Measurements from ENCODE around the gene KYAT1. TPM values are rescaled to one million over a fixed set of nuclear protein-coding genes. Genes with fewer than 3 reads are reported as not detected.

The KYAT1 gene
- total RNA-seq, 4 donors from 2014 or later: 4.7 to 7.4 (median 5.8) TPM

- Histone ChIP-seq H3K4me1 (peaks cover 39 to 43% of the 10 kb centered on the region in 2 donors), H3K36me3 (no peaks in the 10 kb centered on the region), H3K4me3 (no peak overlapping the region), H3K27ac (peak overlapping the region in 3 of 4 donors; percentile 9 to 85 (median 83)), H3K27me3 (no peaks in the 10 kb centered on the region), H3K9me3 (no peaks in the 10 kb centered on the region)
- TF ChIP-seq, protein P1, sequence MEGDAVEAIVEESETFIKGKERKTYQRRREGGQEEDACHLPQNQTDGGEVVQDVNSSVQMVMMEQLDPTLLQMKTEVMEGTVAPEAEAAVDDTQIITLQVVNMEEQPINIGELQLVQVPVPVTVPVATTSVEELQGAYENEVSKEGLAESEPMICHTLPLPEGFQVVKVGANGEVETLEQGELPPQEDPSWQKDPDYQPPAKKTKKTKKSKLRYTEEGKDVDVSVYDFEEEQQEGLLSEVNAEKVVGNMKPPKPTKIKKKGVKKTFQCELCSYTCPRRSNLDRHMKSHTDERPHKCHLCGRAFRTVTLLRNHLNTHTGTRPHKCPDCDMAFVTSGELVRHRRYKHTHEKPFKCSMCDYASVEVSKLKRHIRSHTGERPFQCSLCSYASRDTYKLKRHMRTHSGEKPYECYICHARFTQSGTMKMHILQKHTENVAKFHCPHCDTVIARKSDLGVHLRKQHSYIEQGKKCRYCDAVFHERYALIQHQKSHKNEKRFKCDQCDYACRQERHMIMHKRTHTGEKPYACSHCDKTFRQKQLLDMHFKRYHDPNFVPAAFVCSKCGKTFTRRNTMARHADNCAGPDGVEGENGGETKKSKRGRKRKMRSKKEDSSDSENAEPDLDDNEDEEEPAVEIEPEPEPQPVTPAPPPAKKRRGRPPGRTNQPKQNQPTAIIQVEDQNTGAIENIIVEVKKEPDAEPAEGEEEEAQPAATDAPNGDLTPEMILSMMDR (IDR thresholded peaks at IDR 0.05 in 4 of 5, conservative IDR thresholded peaks at IDR 0.05 in 1 of 5): no peak
- no peak for TF ChIP-seq POLR2A (IDR thresholded peaks at IDR 0.05)
- intact Hi-C loops (cut with DNase I; ENCODE audit: low total_unique reads) (no loop called here), in situ Hi-C loops (cut with MboI; ENCODE audit: low sequenced_read_pairs in 4 of 4) (no loop called here)
- ATAC-seq (no peak), DNase-seq (no peak)
These were observed 41.7 kb upstream of the KYAT1 start for GRCh38 chr9:128923493-128923883.

- Histone ChIP-seq H3K27me3 (no peaks in the 10 kb centered on the region), H3K27ac (peak overlapping the region; percentile 81 to 85 (median 83)), H3K4me3 (peak overlapping the region; percentile 42 to 63 (median 54)), H3K36me3 (peaks cover 0 to 5% of the 10 kb centered on the region in 2 donors), H3K4me1 (peaks cover 44 to 47% of the 10 kb centered on the region in 2 donors), H3K9me3 (no peaks in the 10 kb centered on the region)
- ATAC-seq (peak; percentile 11 to 39), DNase-seq (peak; percentile 30 to 37)
- TF ChIP-seq POLR2A (IDR thresholded peaks at IDR 0.05): no peak
- TF ChIP-seq, protein P1 (IDR thresholded peaks at IDR 0.05 in 4 of 5, conservative IDR thresholded peaks at IDR 0.05 in 1 of 5): peak in 1 of 5 experiments; percentile 17
- in situ Hi-C loops (cut with MboI; ENCODE audit: low sequenced_read_pairs in 4 of 4) (no loop called here), intact Hi-C loops (cut with DNase I; ENCODE audit: low total_unique reads) (no loop called here)
These were observed 40.4 kb upstream of the KYAT1 start for GRCh38 chr9:128921881-128922763.

DNA sequence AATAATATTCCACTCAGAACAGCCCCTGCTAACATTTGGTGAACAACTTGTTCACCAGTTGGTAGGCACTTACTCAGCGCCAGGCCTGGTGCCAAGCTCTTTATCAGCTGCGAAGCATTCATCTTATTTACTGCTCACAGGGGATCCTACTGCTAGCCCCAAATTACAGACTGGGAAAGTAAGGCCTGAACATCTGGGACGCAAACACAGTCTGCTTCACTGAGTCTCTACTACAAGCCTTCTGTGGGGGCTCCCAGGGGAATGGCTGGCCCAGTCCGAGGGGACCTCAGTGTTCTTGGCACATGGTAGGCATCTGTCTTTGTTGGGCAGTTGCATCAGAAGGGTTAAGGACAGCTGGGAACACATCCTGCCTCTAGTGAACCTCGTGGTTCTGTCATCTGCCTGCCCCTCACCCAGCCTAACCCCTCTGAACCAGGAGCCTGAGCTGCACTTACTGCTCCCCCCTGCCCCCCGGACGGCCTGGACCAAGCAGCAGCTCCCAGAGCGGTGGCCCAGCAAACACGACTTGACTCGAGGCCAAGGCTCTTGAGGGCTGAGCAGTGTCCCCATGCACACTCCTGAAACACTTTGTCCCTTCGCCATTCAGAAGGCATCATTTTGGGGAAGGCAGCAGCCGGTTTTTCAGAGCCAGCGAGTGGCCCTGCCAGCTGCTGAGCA is 38.8 kb upstream of the KYAT1 start, which contains the start of gene PHYHD1:
PHYHD1 (plus strand) TSS at position 602 of the 678 bp plus-strand sequence. CDS start 1,342 bp downstream, outside the sequence.
- Histone ChIP-seq H3K4me3 (peak within 1 kb of the TSS; percentile 42 to 63 (median 54)), H3K9me3 (no peaks in the 10 kb centered on the region), H3K4me1 (peaks cover 60 to 62% of the 10 kb centered on the region in 2 donors), H3K27me3 (no peaks in the 10 kb centered on the region), H3K36me3 (peaks cover 0 to 5% of the 10 kb centered on the region in 2 donors), H3K27ac (peak within 1 kb of the TSS; percentile 81 to 85 (median 83))
- peak; percentile 45 to 71 for ATAC-seq
- peak in 1 of 2 donors; percentile 10 for TF ChIP-seq POLR2A (IDR thresholded peaks at IDR 0.05)
- TF ChIP-seq, protein P1 (IDR thresholded peaks at IDR 0.05 in 4 of 5, conservative IDR thresholded peaks at IDR 0.05 in 1 of 5): no peak
- in situ Hi-C loops (cut with MboI; ENCODE audit: low sequenced_read_pairs in 4 of 4) (no loop called here), intact Hi-C loops (cut with DNase I; ENCODE audit: low total_unique reads) (no loop called here)
- peak; percentile 66 to 72 for DNase-seq

GRCh38 chr9:128919402-128920089 is 37.8 kb upstream of the KYAT1 start:
- intact Hi-C loops (cut with DNase I; ENCODE audit: low total_unique reads) (loop anchor here (5.0 kb wide), 1 partner anchor 37 kb away; the partner anchor contains the start of genes KYAT1 and LRRC8A), in situ Hi-C loops (cut with MboI; ENCODE audit: low sequenced_read_pairs in 4 of 4) (no loop called here)
- no peak for TF ChIP-seq POLR2A (IDR thresholded peaks at IDR 0.05)
- TF ChIP-seq, protein P1 (IDR thresholded peaks at IDR 0.05 in 4 of 5, conservative IDR thresholded peaks at IDR 0.05 in 1 of 5): no peak

More at GRCh38 chr9:128919402-128920089, 37.8 kb upstream of the KYAT1 start:
- Histone ChIP-seq H3K4me1 (peaks cover 67 to 69% of the 10 kb centered on the region in 2 donors), H3K27me3 (no peaks in the 10 kb centered on the region), H3K4me3 (no peak overlapping the region), H3K36me3 (peaks cover 0 to 11% of the 10 kb centered on the region in 2 donors), H3K27ac (peak overlapping the region; percentile 81 to 85 (median 83)), H3K9me3 (no peaks in the 10 kb centered on the region)
- DNase-seq (no peak), ATAC-seq (no peak)
